HepG2 (cell line): ENCODE measurements around the gene HMCN2. TPM values are rescaled to one million over a fixed set of nuclear protein-coding genes. Genes with fewer than 3 reads are reported as not detected.

Experiments
- ATAC-seq: fragments of 200-7000 bp; cut with Tn5 transposase; 3 replicates; pipeline ENCODE4 v1.9.1; 2020; ENCODE audit warnings: mild to moderate bottlenecking, moderate library complexity
- BruUV-seq: library from RNA; stranded (reverse); fragments of 400-500 nt; replicated peaks from 2 replicates; lab custom pipeline; 2021; lab: Mats Ljungman, UMichigan
- CTCF ChIA-PET: fragments of 300-600 bp; formaldehyde crosslinking; extraction: SDS; loops from one replicate; lab custom pipeline; 2021; ENCODE audit warnings: low total read pairs, inconsistent platforms, low intra/inter-chr PET ratio; lab: Yijun Ruan, JAX
- POLR2A ChIA-PET: fragments of 350-600 bp; sonication (Branson Sonifier 250); formaldehyde crosslinking; loops from one replicate; lab custom pipeline; 2020; ENCODE audit warnings: antibody characterized with exemption, inconsistent platforms; lab: Yijun Ruan, JAX
- DNase-seq: peaks from one replicate; pipeline ENCODE4 v3.0.0-alpha.2; 2015; ENCODE audit warnings: low spot score
- FAIRE-seq: peaks from 3 replicates; lab custom pipeline; 2011; peaks lifted over from hg19 to GRCh38; lab: Jason Lieb, UNC
- H2AFZ ChIP-seq: one replicate; pipeline ENCODE4 v1.6.1; 2011; ENCODE audit warnings: low read length, inconsistent platforms
- H3K27ac ChIP-seq: fragments of 300-600 bp; 3 replicates; pipeline ENCODE4 v1.8.0; 2011; ENCODE audit warnings: mixed run types, mild to moderate bottlenecking, mixed read lengths, low read length, inconsistent platforms; ENCODE audit not compliant: insufficient read depth; ENCODE audit errors: extremely low read length
- H3K27me3 ChIP-seq, 2 experiments: fragments of 200-600 bp in 1 of 2; 2 replicates in 1 of 2; 3 replicates in 1 of 2; pipeline versions ENCODE4 v1.6.0 to v1.8.0; 2011; ENCODE audit warnings: low read length in 2 of 2, mild to moderate bottlenecking in 2 of 2, moderate library complexity in 2 of 2, inconsistent platforms in 1 of 2; ENCODE audit not compliant: insufficient read depth in 2 of 2, control insufficient read depth in 1 of 2
- H3K36me3 ChIP-seq, 2 experiments: fragments of 200-600 bp in 1 of 2; replicated peaks in 1 of 2; 2 replicates in 1 of 2; 3 replicates in 1 of 2; pipeline versions ENCODE4 v1.5.1 to v1.8.0; 2011; ENCODE audit warnings: low read length in 2 of 2, inconsistent platforms in 1 of 2; ENCODE audit not compliant: insufficient read depth in 2 of 2, control insufficient read depth in 1 of 2
- H3K4me1 ChIP-seq: 2 replicates; pipeline ENCODE4 v1.5.1; 2012; ENCODE audit warnings: low read length, inconsistent platforms; ENCODE audit not compliant: insufficient read depth
- H3K4me2 ChIP-seq: 2 replicates; pipeline ENCODE4 v1.6.0; 2011; ENCODE audit warnings: low read depth, low read length, inconsistent platforms
- H3K4me3 ChIP-seq, 3 experiments: fragments of 200-600 bp in 1 of 3; sonication (generic), shearing (Covaris generic) in 1 of 3; replicated peaks in 1 of 3; 2 replicates each; pipeline ENCODE4 v1.5.1; 2011 to 2016; ENCODE audit warnings: low read length in 3 of 3, inconsistent platforms in 2 of 3, low read depth in 2 of 3, mild to moderate bottlenecking in 2 of 3, control low read depth in 1 of 3, mixed read lengths in 1 of 3; ENCODE audit not compliant: insufficient read depth in 1 of 3
- H3K79me2 ChIP-seq: one replicate; pipeline ENCODE4 v1.6.1; 2011; ENCODE audit warnings: low read length, inconsistent platforms; ENCODE audit not compliant: insufficient read depth
- H3K9ac ChIP-seq: 2 replicates; pipeline ENCODE4 v1.6.0; 2011; ENCODE audit warnings: mild to moderate bottlenecking, low read depth, low read length, inconsistent platforms; ENCODE audit not compliant: insufficient read depth
- H3K9me3 ChIP-seq: 2 replicates; pipeline ENCODE4 v1.5.1; 2012; ENCODE audit warnings: mild to moderate bottlenecking, low read length
- H4K20me1 ChIP-seq: 2 replicates; pipeline ENCODE4 v1.6.0; 2011; ENCODE audit warnings: inconsistent platforms, mild to moderate bottlenecking, low read length, moderate library complexity; ENCODE audit not compliant: insufficient read depth
- BRCA1 ChIP-seq: sonication (generic); formaldehyde crosslinking; IDR thresholded peaks from 2 replicates; pipeline ENCODE4 v1.4.0; 2020; ENCODE audit warnings: missing genetic modification reagents
- FOXC1 ChIP-seq: sonication (generic); formaldehyde crosslinking; IDR thresholded peaks from 2 replicates; pipeline ENCODE4 v1.8.0; 2022; ENCODE audit warnings: mild to moderate bottlenecking, missing genetic modification reagents, borderline replicate concordance
- FOXJ3 ChIP-seq: sonication (generic); formaldehyde crosslinking; IDR thresholded peaks from 2 replicates; pipeline ENCODE4 v1.4.0; 2020; ENCODE audit warnings: missing genetic modification reagents, mild to moderate bottlenecking, borderline replicate concordance
- HDAC6 ChIP-seq: fragments of 200-600 bp; sonication (generic); IDR thresholded peaks from 2 replicates; pipeline ENCODE4 v1.7.0; 2017; ENCODE audit warnings: mild to moderate bottlenecking, antibody characterized with exemption, low read length, low read depth
- NFIB ChIP-seq: sonication (generic); formaldehyde crosslinking; IDR thresholded peaks from 2 replicates; pipeline ENCODE4 v1.9.0; 2021; ENCODE audit warnings: missing genetic modification reagents, mild to moderate bottlenecking, borderline replicate concordance
- POLR2AphosphoS5 ChIP-seq: IDR thresholded peaks from 2 replicates; pipeline ENCODE4 v1.6.1; 2012; ENCODE audit warnings: low read depth, low read length
- RBM39 ChIP-seq: fragments of 200-400 bp; formaldehyde crosslinking; IDR thresholded peaks from one replicate; pipeline ENCODE4 v1.6.1; 2018; ENCODE audit warnings: antibody characterized with exemption, mild to moderate bottlenecking, low read depth, low read length; ENCODE audit not compliant: poor library complexity, severe bottlenecking
- RFX1 ChIP-seq: fragments of 450-650 bp; IDR thresholded peaks from 2 replicates; pipeline ENCODE4 v1.6.1; 2017
- TBP ChIP-seq: sonication (generic); formaldehyde crosslinking; IDR thresholded peaks from 2 replicates; pipeline ENCODE4 v1.5.0; 2020; ENCODE audit warnings: missing genetic modification reagents
- YEATS4 ChIP-seq: sonication (generic); formaldehyde crosslinking; IDR thresholded peaks from 2 replicates; pipeline ENCODE4 v1.4.0; 2020; ENCODE audit warnings: missing genetic modification reagents, borderline replicate concordance
- ZBTB7A ChIP-seq: sonication (generic); formaldehyde crosslinking; IDR thresholded peaks from 2 replicates; pipeline ENCODE4 v1.8.0; 2022; ENCODE audit warnings: mild to moderate bottlenecking, missing genetic modification reagents
- ZNF235 ChIP-seq: sonication (generic); formaldehyde crosslinking; IDR thresholded peaks from 2 replicates; pipeline ENCODE4 v1.8.1; 2023; ENCODE audit warnings: mild to moderate bottlenecking, missing genetic modification reagents, borderline replicate concordance
- ZNF710 ChIP-seq: sonication (generic); formaldehyde crosslinking; IDR thresholded peaks from 2 replicates; pipeline ENCODE4 v1.5.0; 2020; ENCODE audit warnings: mild to moderate bottlenecking, missing genetic modification reagents, borderline replicate concordance
- ZNF713 ChIP-seq: sonication (generic); formaldehyde crosslinking; IDR thresholded peaks from 2 replicates; pipeline ENCODE4 v1.4.0; 2020; ENCODE audit warnings: mild to moderate bottlenecking, missing genetic modification reagents
- ZNF841 ChIP-seq: sonication (generic); formaldehyde crosslinking; IDR thresholded peaks from 2 replicates; pipeline ENCODE4 v1.8.1; 2023; ENCODE audit warnings: missing genetic modification reagents, borderline replicate concordance
- ZZZ3 ChIP-seq: sonication (generic); formaldehyde crosslinking; IDR thresholded peaks from 2 replicates; pipeline ENCODE4 v1.4.0; 2020; ENCODE audit warnings: missing genetic modification reagents, mild to moderate bottlenecking, borderline replicate concordance
- WGBS: methylation state at CpG from one replicate; pipeline ENCODE4 v1.1.6; 2017; ENCODE audit warnings: low lambda C conversion rate; 5-methylcytosine and 5-hydroxymethylcytosine counted together
- in situ Hi-C: cut with HindIII; loops from 2 replicates; pipeline ENCODE4 v1.10.0; 2017; ENCODE audit warnings: low pct_unique_long_range_greater_than_20kb; ENCODE audit not compliant: extremely low pct_ligation_motif_present
- intact Hi-C: fragments of 100-400 bp; cut with micrococcal nuclease; formaldehyde crosslinking; loops from one replicate; pipeline ENCODE4 v1.10.0; 2022; ENCODE audit not compliant: unreplicated experiment
- polyA plus RNA-seq, 8 experiments: library from polyadenylated mRNA; depleted of rRNA in 3 of 8; stranded (reverse) in 7 of 8; unstranded in 1 of 8; fragments of >200 nt; fragmentation: Illumina TruSeq in 4 of 8; extraction: Trizol in 4 of 8; gene quantifications; 2 replicates each; pipeline versions ENCODE4 v1.2.1 to v1.2.3, GENCODE V29; 2011 to 2016; ENCODE audit warnings: low read depth in 4 of 8, missing spikeins in 1 of 8, mixed read lengths in 1 of 8; ENCODE audit not compliant: insufficient read depth in 1 of 8
- total RNA-seq, 5 experiments: library from RNA; depleted of rRNA; stranded (reverse); fragments of >200 nt; fragmentation: Illumina TruSeq; extraction: Trizol; gene quantifications; 2 replicates each; pipeline ENCODE4 v1.2.3, GENCODE V29; 2016; ENCODE audit warnings: low read depth in 1 of 5
- TF ChIP-seq, protein P1 (sequence below): sonication (generic); formaldehyde crosslinking; IDR thresholded peaks from 2 replicates; pipeline ENCODE4 v1.9.0; 2021; ENCODE audit warnings: missing genetic modification reagents, borderline replicate concordance
- TF ChIP-seq, protein P2 (sequence below): sonication (generic); formaldehyde crosslinking; IDR thresholded peaks from 2 replicates; pipeline ENCODE4 v1.4.0; 2020; ENCODE audit warnings: missing genetic modification reagents
- TF ChIP-seq, protein P3 (sequence below): sonication (generic); formaldehyde crosslinking; IDR thresholded peaks from 2 replicates; pipeline ENCODE4 v1.4.0; 2020; ENCODE audit warnings: missing genetic modification reagents, low read depth, mild to moderate bottlenecking, borderline replicate concordance

The HMCN2 gene
- total and polyA plus RNA-seq, 2 of the 13 experiments (the other 11 are each of a cell fraction or from before 2014, with no cell fraction given): 0.09 TPM; not detected in 1

DNA sequence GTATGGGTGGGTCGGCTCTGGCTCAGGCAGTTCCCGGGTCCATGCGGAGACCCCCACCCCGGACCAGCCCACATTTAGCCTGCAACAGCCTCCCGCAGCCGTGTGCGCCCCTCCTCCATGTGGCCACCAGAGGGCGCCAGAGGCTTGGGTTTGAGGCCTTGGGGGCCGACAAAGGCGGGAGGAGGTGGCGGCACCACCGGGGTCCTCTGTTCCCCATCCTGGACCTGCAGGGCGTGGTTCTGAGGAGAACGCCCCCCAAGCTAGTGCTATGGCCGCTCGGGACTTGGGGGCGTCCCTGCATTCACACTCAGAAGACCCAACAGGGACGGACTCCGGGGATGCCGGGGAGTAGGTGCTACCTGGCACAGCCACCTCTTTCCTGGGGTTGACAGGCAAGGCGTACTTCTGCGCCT lies 195.7 kb downstream of the HMCN2 start:
- Histone ChIP-seq H3K4me2 (no peak overlapping the region), H3K79me2 (no peaks in the 10 kb centered on the region), H3K4me3 (no peak overlapping the region), H2AFZ (no peak overlapping the region), H3K27me3 (no peaks in the 10 kb centered on the region), H3K9ac (no peak overlapping the region), H3K4me1 (peaks cover 12% of the 10 kb centered on the region), H4K20me1 (no peaks in the 10 kb centered on the region), H3K36me3 (no peaks in the 10 kb centered on the region; a peak in 1 of 5 replicates), H3K9me3 (no peaks in the 10 kb centered on the region), H3K27ac (no peak overlapping the region)
- ChIA-PET CTCF (interaction anchor here (0.6 to 3.0 kb wide), 5 partner anchors 21 to 223 kb away, joined by 3 to 40 read pairs (median 3); no protein-coding TSS in a partner anchor), POLR2A (interaction anchor here (0.7 kb wide), 1 partner anchor 288 kb away, joined by 5 read pairs; no protein-coding TSS in a partner anchor)
- ATAC-seq (peak; percentile 72), FAIRE-seq (no peak), DNase-seq (peak; percentile 28)
- WGBS: 43% methylated on average over 21 of the region's 22 CpGs
- intact Hi-C loops: loop anchor here (1.0 kb wide), 1 partner anchor 221 kb away; no protein-coding TSS in a partner anchor
- in situ Hi-C loops: no loop called here
- no TSS peak for BruUV-seq
- TF ChIP-seq, protein P1, sequence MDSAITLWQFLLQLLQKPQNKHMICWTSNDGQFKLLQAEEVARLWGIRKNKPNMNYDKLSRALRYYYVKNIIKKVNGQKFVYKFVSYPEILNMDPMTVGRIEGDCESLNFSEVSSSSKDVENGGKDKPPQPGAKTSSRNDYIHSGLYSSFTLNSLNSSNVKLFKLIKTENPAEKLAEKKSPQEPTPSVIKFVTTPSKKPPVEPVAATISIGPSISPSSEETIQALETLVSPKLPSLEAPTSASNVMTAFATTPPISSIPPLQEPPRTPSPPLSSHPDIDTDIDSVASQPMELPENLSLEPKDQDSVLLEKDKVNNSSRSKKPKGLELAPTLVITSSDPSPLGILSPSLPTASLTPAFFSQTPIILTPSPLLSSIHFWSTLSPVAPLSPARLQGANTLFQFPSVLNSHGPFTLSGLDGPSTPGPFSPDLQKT (CRISPR knock-in tag): no peak
- peak; percentile 41; the same call in 1 of the 2 replicates for TF ChIP-seq FOXC1 (CRISPR knock-in tag)
- TF ChIP-seq ZBTB7A: 0 out of 2 replicates have a peak, but pooled peaks have one; percentile 57
- TF ChIP-seq ZZZ3 (CRISPR knock-in tag): no peak
- TF ChIP-seq HDAC6: no peak
- no peak for TF ChIP-seq POLR2AphosphoS5
- TF ChIP-seq, protein P2, sequence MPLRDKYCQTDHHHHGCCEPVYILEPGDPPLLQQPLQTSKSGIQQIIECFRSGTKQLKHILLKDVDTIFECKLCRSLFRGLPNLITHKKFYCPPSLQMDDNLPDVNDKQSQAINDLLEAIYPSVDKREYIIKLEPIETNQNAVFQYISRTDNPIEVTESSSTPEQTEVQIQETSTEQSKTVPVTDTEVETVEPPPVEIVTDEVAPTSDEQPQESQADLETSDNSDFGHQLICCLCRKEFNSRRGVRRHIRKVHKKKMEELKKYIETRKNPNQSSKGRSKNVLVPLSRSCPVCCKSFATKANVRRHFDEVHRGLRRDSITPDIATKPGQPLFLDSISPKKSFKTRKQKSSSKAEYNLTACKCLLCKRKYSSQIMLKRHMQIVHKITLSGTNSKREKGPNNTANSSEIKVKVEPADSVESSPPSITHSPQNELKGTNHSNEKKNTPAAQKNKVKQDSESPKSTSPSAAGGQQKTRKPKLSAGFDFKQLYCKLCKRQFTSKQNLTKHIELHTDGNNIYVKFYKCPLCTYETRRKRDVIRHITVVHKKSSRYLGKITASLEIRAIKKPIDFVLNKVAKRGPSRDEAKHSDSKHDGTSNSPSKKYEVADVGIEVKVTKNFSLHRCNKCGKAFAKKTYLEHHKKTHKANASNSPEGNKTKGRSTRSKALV (CRISPR knock-in tag): no peak
- no peak for TF ChIP-seq FOXJ3 (CRISPR knock-in tag)
- TF ChIP-seq TBP: no peak
- TF ChIP-seq BRCA1 (CRISPR knock-in tag): no peak
- peak; percentile 68 for TF ChIP-seq RBM39
- no peak for TF ChIP-seq NFIB
- TF ChIP-seq YEATS4 (CRISPR knock-in tag): no peak
- TF ChIP-seq, protein P3, sequence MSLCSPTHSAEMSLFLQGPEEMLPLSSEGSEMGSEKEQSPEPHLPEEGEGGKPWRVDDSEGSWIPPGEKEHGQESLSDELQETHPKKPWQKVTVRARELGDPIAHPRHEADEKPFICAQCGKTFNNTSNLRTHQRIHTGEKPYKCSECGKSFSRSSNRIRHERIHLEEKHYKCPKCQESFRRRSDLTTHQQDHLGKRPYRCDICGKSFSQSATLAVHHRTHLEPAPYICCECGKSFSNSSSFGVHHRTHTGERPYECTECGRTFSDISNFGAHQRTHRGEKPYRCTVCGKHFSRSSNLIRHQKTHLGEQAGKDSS (CRISPR knock-in tag): no peak; the same call in 1 of the 2 replicates
- no peak for TF ChIP-seq RFX1
- no peak for TF ChIP-seq ZNF841
- TF ChIP-seq ZNF713 (CRISPR knock-in tag): 0 out of 2 replicates have a peak, but pooled peaks have one; percentile 61
- no peak for TF ChIP-seq ZNF710 (CRISPR knock-in tag)
- TF ChIP-seq ZNF235: no peak
